MCF 10A (cell line): ENCODE results near the gene CFAP77. TPM values are rescaled to one million over a fixed set of nuclear protein-coding genes. Genes with fewer than 3 reads are reported as not detected.

Experiments
- Bru-seq: library from RNA; stranded (reverse); fragments of 400-500 nt; gene quantifications from one replicate; lab custom pipeline; 2021; lab: Mats Ljungman, UMichigan
- BruChase-seq, 2 experiments: library from RNA; stranded (reverse); fragments of 400-500 nt; gene quantifications; one replicate each; lab custom pipeline; 2021; lab: Mats Ljungman, UMichigan
- BruUV-seq: library from RNA; stranded (reverse); fragments of 400-500 nt; replicated peaks from 2 replicates; lab custom pipeline; 2021; lab: Mats Ljungman, UMichigan
- CTCF ChIA-PET: fragments of 300-600 bp; sonication (Branson Sonifier 250); formaldehyde crosslinking; extraction: SDS; loops from one replicate; lab custom pipeline; 2021; ENCODE audit warnings: antibody characterized with exemption, inconsistent platforms; lab: Yijun Ruan, JAX
- POLR2A ChIA-PET: fragments of 300-600, 350-650 bp; sonication (Branson Sonifier 250); formaldehyde crosslinking; extraction: SDS; loops from one replicate; lab custom pipeline; 2020; ENCODE audit warnings: antibody characterized with exemption, inconsistent platforms; lab: Yijun Ruan, JAX
- DNase-seq: peaks from one replicate; pipeline ENCODE4 v3.0.0-alpha.2; 2018; ENCODE audit not compliant: unreplicated experiment
- H3K27ac Mint-ChIP-seq: one replicate; pipeline ENCODE4 v1.8.0; 2022; ENCODE audit warnings: mild to moderate bottlenecking, low read depth, mixed read lengths; ENCODE audit not compliant: unreplicated experiment
- H3K27me3 Mint-ChIP-seq: one replicate; pipeline ENCODE4 v1.8.0; 2022; ENCODE audit warnings: mixed read lengths; ENCODE audit not compliant: insufficient read depth, unreplicated experiment
- H3K36me3 Mint-ChIP-seq: one replicate; pipeline ENCODE4 v1.8.0; 2022; ENCODE audit warnings: mild to moderate bottlenecking, moderate library complexity, mixed read lengths; ENCODE audit not compliant: insufficient read depth, unreplicated experiment
- H3K4me1 Mint-ChIP-seq: one replicate; pipeline ENCODE4 v1.8.0; 2022; ENCODE audit warnings: mixed read lengths; ENCODE audit not compliant: insufficient read depth, unreplicated experiment
- H3K4me3 Mint-ChIP-seq: one replicate; pipeline ENCODE4 v1.8.0; 2022; ENCODE audit warnings: mild to moderate bottlenecking, moderate library complexity, mixed read lengths; ENCODE audit not compliant: unreplicated experiment
- H3K9me3 Mint-ChIP-seq: one replicate; pipeline ENCODE4 v1.8.0; 2022; ENCODE audit warnings: mixed read lengths; ENCODE audit not compliant: unreplicated experiment
- intact Hi-C: fragments of 100-400 bp; cut with micrococcal nuclease; formaldehyde crosslinking; loops from 2 replicates; pipeline ENCODE4 v1.14.1; 2022
- long read RNA-seq: library from polyadenylated mRNA; stranded (forward); transcript quantifications from one replicate; pipeline ENCODE4 v2.0.0, GENCODE V29; 2022
- total RNA-seq: library from RNA; stranded (reverse); gene quantifications from 2 replicates; pipeline ENCODE4 v1.2.3, GENCODE V29; 2022
- TF ChIP-seq, protein P1 (sequence below): fragments of 200-600 bp; IDR thresholded peaks from one replicate; pipeline ENCODE4 v1.8.0; 2022; ENCODE audit warnings: antibody characterized with exemption, mild to moderate bottlenecking; ENCODE audit not compliant: unreplicated experiment

Gene CFAP77
- total RNA-seq (not detected in 2 replicates), Bru-seq, nascent RNA (percentile 5 among the genes with signal in this experiment), BruChase-seq, experiment 1, labeled RNA remaining after a 6-hour chase (not detected), BruChase-seq, experiment 2, labeled RNA remaining after a 2-hour chase (not detected)
- long read RNA-seq = 0 reads

DNA sequence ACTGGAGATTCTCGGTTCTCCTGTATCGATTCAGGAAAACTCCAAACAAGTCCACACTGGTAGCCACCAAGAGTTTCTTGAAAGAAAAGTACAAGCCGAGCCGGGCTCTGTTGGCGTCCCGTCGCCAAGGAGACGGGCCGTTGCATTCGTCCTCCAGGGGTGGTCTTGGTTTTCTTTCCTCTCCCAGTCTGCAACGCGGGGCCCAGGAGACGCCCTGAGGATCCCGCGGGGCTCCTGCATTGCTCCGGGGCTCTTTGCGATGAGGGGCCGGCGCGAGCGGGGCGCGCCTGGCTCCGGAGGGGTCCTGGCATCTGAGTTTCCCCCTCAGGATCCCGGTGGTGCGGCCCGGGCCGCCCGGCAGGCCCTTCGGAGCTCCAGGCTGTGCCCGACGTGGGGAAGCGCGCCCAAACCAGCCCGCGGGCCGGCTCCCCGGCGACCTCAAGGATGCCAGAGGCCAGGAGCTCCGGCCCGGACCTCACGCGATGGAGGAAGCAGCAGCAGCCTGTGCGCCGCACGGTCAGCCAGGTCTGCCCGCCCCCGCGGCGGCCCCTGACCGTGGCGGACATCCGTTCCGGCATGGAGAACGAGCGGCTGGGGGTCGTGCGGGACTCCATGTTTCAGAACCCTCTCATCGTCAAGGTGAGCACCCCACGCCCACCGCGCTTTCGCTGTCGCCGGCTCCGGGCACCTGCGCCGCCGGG lies at the start of gene CFAP77:
Gene CFAP77, plus strand, starts transcription at position 384 of the 701 bp plus-strand sequence. Its CDS starts 61 bp downstream, at position 445.
- Mint-ChIP-seq H3K27me3 (peaks cover 29% of the 10 kb centered on the region), H3K9me3 (no peaks in the 10 kb centered on the region), H3K4me3 (peak within 1 kb of the TSS; percentile 46), H3K27ac (no peak within 1 kb of the TSS), H3K4me1 (peaks cover 21% of the 10 kb centered on the region), H3K36me3 (no peaks in the 10 kb centered on the region)
- ChIA-PET CTCF (interaction anchor here (0.5 to 0.7 kb wide), 4 partner anchors 115 to 714 kb away, joined by 3 to 4 read pairs (median 4); no protein-coding TSS in a partner anchor), POLR2A (no interaction called here)
- TF ChIP-seq, protein P1, sequence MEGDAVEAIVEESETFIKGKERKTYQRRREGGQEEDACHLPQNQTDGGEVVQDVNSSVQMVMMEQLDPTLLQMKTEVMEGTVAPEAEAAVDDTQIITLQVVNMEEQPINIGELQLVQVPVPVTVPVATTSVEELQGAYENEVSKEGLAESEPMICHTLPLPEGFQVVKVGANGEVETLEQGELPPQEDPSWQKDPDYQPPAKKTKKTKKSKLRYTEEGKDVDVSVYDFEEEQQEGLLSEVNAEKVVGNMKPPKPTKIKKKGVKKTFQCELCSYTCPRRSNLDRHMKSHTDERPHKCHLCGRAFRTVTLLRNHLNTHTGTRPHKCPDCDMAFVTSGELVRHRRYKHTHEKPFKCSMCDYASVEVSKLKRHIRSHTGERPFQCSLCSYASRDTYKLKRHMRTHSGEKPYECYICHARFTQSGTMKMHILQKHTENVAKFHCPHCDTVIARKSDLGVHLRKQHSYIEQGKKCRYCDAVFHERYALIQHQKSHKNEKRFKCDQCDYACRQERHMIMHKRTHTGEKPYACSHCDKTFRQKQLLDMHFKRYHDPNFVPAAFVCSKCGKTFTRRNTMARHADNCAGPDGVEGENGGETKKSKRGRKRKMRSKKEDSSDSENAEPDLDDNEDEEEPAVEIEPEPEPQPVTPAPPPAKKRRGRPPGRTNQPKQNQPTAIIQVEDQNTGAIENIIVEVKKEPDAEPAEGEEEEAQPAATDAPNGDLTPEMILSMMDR = no peak
- no TSS peak for BruUV-seq
- intact Hi-C loops = loop anchor here (2.0 to 5.0 kb wide), 3 partner anchors 97 to 562 kb away; no protein-coding TSS in a partner anchor
- DNase-seq = peak; percentile 15

DNA sequence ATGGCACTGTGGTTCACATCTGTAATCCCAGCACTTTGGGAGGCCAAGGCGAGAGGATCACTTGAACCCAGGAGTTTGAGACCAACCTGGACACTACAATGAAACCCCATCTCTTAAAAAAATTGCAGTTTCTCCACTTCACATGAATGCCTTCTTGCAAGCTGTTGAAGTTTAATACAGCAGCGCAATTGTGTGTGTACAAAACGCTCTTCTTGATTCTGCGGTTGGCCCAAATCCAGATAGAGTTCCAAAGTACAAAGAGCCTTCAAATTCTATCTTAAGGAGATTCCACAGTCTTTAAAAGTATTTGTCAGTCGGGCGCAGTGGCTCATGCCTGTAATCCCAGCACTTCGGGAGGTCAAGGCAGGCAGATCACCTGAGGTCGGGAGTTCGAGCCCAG lies 45.9 kb upstream of the CFAP77 start:
- ChIA-PET CTCF (interaction anchor here (0.6 kb wide), 1 partner anchor 10 kb away, joined by 4 read pairs; no protein-coding TSS in a partner anchor), POLR2A (no interaction called here)
- Mint-ChIP-seq H3K9me3 (no peaks in the 10 kb centered on the region), H3K27me3 (no peaks in the 10 kb centered on the region), H3K27ac (no peak overlapping the region), H3K4me3 (no peak overlapping the region), H3K4me1 (no peaks in the 10 kb centered on the region), H3K36me3 (no peaks in the 10 kb centered on the region)
- DNase-seq = no peak
- BruUV-seq = no TSS peak
- intact Hi-C loops = no loop called here
- TF ChIP-seq, protein P1 = no peak

DNA sequence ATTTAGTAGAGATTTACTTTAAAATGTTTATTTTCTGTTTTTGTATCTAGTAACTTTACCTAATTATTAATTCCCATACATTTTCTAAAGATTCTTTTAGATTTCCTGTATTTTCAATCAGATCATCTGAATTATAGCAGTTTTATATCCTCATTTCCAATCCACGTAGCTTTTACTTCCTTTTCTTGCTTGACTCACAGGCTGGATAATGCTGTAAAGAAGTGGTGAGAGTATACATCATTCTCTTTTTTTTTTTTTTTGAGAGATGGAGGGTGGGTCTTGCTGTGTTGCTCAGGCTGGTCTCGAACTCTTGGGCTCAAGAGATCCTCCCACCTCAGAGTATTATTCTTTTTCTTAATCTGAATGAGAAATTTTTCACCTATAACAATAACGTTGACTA lies 44.0 kb upstream of the CFAP77 start:
- Mint-ChIP-seq H3K4me3 (no peak overlapping the region), H3K36me3 (no peaks in the 10 kb centered on the region), H3K9me3 (no peaks in the 10 kb centered on the region), H3K4me1 (no peaks in the 10 kb centered on the region), H3K27me3 (no peaks in the 10 kb centered on the region), H3K27ac (no peak overlapping the region)
- intact Hi-C loops = no loop called here
- DNase-seq = no peak
- TF ChIP-seq, protein P1 = no peak
- POLR2A ChIA-PET = interaction anchor here (1.3 kb wide), 1 partner anchor 10 kb away, joined by 4 read pairs; the partner anchor contains the start of gene SETX
- CTCF ChIA-PET = no interaction called here
- BruUV-seq = no TSS peak

DNA sequence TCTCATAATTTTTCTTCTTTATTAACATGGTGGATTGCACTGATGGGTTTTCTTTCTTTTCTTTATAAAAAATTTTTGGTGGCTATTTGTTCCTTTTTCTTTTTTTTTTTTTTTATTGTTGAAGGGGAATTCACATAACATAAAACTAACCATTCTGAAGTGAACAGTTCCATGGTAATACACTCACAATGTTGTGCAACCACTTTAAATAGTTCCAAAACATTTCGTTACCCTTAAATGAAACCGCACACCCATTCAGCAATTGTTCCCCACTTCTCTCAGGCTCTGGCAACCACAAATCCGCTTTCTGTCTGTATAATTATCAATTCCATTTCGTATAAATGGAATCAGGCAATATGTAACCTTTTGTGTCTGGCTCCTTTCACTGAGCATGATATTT lies 43.5 kb upstream of the CFAP77 start:
- DNase-seq = no peak
- no peak overlapping the region for H3K4me3 Mint-ChIP-seq
- no peaks in the 10 kb centered on the region for H3K36me3 Mint-ChIP-seq
- CTCF ChIA-PET = no interaction called here
- BruUV-seq = no TSS peak
- intact Hi-C loops = no loop called here
- no peaks in the 10 kb centered on the region for H3K4me1 Mint-ChIP-seq
- H3K27me3 Mint-ChIP-seq = no peaks in the 10 kb centered on the region
- POLR2A ChIA-PET = interaction anchor here (1.3 kb wide), 1 partner anchor 11 kb away, joined by 4 read pairs; the partner anchor contains the start of gene SETX
- H3K9me3 Mint-ChIP-seq = no peaks in the 10 kb centered on the region
- H3K27ac Mint-ChIP-seq = no peak overlapping the region
- TF ChIP-seq, protein P1 = no peak
